Stimulated activated CD4-positive, alpha-beta T cell treated with anti-CD3 and anti-CD28 coated beads, Interleukin-12 subunit alpha, Interleukin-12 subunit beta, amount 100 ng/mL, for 48 hours (primary cell): ENCODE results near the gene CD300LF.

Experiments used
- DNase-seq, 3 donors: peaks; one replicate each; pipeline ENCODE4 v3.0.0-alpha.2; 2020; ENCODE audit warnings: low read depth in 2 of 3, low spot score in 1 of 3

The CD300LF gene

GRCh38 chr17:74730491-74731346 is 18.0 kb upstream of the CD300LF start:
- no peak for DNase-seq

- DNase-seq = no peak
Observed at GRCh38 chr17:74729866-74730265, 17.1 kb upstream of the CD300LF start.

- DNase-seq = no peak
Observed at GRCh38 chr17:74729368-74729767, 16.6 kb upstream of the CD300LF start.

- no peak for DNase-seq
Observed at GRCh38 chr17:74728702-74729075, 16.0 kb upstream of the CD300LF start.

GRCh38 chr17:74728033-74728701 is 15.4 kb upstream of the CD300LF start:
- no peak for DNase-seq

GRCh38 chr17:74725111-74725510 is 12.4 kb upstream of the CD300LF start:
- no peak for DNase-seq

GRCh38 chr17:74723891-74724290 is 11.2 kb upstream of the CD300LF start:
- DNase-seq = no peak

- no peak for DNase-seq
Observed at GRCh38 chr17:74722782-74723181, 10.1 kb upstream of the CD300LF start.

- DNase-seq = no peak
Observed at GRCh38 chr17:74720506-74720905, 7.8 kb upstream of the CD300LF start.

- no peak for DNase-seq
Observed at GRCh38 chr17:74715144-74715543, 2.4 kb upstream of the CD300LF start.

- DNase-seq = no peak
Observed at GRCh38 chr17:74713171-74713755, 540 bp upstream of the CD300LF start.

- no peak for DNase-seq
Observed at GRCh38 chr17:74712301-74712700, 422 bp downstream of the CD300LF start.

GRCh38 chr17:74711058-74711824 is 1.5 kb downstream of the CD300LF start:
- DNase-seq = no peak

- no peak for DNase-seq
Observed at GRCh38 chr17:74704544-74704943, 8.2 kb downstream of the CD300LF start.

GRCh38 chr17:74703311-74703710 is 9.4 kb downstream of the CD300LF start:
- DNase-seq = no peak

GRCh38 chr17:74702116-74702871 is 10.4 kb downstream of the CD300LF start:
- no peak for DNase-seq

GRCh38 chr17:74699236-74699635 is 13.5 kb downstream of the CD300LF start:
- DNase-seq = no peak

- no peak for DNase-seq
Observed at GRCh38 chr17:74698069-74698468, 14.7 kb downstream of the CD300LF start.

GRCh38 chr17:74697515-74697914 is 15.2 kb downstream of the CD300LF start:
- DNase-seq = no peak

GRCh38 chr17:74695629-74696028 is 17.1 kb downstream of the CD300LF start:
- DNase-seq = no peak

GRCh38 chr17:74694081-74694480 is 18.6 kb downstream of the CD300LF start:
- DNase-seq = no peak
